Brain pericyte (primary cell): ENCODE data around the gene LAMA1.
"Not testable (repeated sequence)": the region's sequence is repeated elsewhere in the genome, so short reads cannot be mapped to it uniquely, and the experiment has no call there.

Experiments
- DNase-seq: peaks from one replicate; pipeline ENCODE4 v3.0.0-alpha.2; 2012; ENCODE audit warnings: low read depth, low spot score

Gene LAMA1, protein sequence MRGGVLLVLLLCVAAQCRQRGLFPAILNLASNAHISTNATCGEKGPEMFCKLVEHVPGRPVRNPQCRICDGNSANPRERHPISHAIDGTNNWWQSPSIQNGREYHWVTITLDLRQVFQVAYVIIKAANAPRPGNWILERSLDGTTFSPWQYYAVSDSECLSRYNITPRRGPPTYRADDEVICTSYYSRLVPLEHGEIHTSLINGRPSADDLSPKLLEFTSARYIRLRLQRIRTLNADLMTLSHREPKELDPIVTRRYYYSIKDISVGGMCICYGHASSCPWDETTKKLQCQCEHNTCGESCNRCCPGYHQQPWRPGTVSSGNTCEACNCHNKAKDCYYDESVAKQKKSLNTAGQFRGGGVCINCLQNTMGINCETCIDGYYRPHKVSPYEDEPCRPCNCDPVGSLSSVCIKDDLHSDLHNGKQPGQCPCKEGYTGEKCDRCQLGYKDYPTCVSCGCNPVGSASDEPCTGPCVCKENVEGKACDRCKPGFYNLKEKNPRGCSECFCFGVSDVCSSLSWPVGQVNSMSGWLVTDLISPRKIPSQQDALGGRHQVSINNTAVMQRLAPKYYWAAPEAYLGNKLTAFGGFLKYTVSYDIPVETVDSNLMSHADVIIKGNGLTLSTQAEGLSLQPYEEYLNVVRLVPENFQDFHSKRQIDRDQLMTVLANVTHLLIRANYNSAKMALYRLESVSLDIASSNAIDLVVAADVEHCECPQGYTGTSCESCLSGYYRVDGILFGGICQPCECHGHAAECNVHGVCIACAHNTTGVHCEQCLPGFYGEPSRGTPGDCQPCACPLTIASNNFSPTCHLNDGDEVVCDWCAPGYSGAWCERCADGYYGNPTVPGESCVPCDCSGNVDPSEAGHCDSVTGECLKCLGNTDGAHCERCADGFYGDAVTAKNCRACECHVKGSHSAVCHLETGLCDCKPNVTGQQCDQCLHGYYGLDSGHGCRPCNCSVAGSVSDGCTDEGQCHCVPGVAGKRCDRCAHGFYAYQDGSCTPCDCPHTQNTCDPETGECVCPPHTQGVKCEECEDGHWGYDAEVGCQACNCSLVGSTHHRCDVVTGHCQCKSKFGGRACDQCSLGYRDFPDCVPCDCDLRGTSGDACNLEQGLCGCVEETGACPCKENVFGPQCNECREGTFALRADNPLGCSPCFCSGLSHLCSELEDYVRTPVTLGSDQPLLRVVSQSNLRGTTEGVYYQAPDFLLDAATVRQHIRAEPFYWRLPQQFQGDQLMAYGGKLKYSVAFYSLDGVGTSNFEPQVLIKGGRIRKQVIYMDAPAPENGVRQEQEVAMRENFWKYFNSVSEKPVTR (N-terminal part only)

DNA sequence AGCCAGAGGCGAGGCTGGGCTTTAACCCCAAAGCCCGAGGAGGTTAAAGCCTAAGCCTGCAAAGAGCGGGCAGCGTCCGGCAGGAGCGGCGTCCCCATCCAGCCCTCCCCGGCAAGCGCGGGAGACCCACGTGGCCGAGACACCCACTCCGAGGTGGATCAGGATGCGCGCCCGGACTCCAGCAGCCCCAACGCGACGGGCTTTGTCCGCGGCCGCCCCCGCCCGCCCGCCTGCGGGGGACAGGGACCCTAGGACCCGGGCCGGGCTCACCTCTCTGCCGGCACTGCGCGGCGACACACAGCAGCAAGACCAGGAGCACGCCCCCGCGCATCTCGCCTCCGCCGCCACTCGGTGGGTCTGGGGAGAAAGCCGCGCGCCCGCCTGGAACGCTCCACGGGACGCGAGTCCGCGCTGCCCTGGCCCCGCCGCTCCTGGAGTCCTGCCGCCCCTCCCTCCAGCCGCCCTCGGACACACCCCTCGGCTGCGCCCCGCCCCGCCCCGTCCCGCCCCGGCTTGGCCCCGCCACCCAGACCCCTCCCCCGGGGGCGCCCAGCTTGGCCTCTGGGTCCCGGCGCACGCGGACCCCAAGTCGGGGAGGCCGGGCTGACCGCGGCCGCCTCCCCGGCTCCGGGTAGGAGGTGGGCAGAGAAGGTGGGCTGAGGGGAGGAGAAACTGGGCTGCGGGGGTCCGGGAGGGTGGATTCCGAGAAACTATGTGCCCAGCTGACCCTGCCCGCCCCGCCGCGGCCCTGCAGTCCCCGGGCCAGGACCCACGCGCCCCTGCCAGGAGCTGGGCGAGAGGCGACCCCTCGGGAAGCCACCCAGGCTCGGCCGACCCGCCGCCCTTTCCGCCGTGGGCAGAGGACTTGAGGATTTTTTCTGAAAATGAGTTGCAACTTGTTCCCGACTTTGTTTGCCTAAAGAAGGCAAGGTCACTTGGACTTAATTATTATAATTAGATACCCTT lies at the start of gene LAMA1:
TSS of gene LAMA1 (minus strand) at position 408 of the 966 bp plus-strand sequence. CDS start at position 331, 77 bp downstream.
- no peak for DNase-seq

DNA sequence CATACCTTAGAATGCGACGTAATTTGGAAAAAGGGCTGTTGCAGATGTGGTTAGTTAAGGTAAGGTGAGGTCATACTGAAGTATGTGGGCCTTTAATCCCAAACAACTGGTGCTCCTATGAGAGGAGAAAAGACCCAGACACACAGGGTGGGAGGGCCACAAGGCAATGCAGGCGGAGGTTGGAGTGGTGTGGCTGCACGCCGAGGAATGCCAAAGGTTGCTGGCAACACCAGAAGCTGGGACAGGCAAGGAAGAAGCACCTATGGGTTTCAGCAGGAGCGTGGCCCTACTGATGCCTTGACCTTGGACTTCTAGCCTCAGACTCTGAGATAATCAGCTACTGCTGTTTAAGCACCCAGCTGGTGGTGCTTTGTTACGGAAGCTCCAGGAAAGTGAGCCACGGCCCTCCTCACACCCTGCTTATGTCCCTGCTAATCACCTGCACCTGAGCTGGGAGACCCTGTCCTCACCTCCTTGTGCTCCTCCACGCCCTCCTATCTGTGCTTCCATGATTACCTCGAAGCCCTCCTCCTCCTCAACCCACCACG lies 48.3 kb upstream of the LAMA1 start:
- no peak for DNase-seq

DNA sequence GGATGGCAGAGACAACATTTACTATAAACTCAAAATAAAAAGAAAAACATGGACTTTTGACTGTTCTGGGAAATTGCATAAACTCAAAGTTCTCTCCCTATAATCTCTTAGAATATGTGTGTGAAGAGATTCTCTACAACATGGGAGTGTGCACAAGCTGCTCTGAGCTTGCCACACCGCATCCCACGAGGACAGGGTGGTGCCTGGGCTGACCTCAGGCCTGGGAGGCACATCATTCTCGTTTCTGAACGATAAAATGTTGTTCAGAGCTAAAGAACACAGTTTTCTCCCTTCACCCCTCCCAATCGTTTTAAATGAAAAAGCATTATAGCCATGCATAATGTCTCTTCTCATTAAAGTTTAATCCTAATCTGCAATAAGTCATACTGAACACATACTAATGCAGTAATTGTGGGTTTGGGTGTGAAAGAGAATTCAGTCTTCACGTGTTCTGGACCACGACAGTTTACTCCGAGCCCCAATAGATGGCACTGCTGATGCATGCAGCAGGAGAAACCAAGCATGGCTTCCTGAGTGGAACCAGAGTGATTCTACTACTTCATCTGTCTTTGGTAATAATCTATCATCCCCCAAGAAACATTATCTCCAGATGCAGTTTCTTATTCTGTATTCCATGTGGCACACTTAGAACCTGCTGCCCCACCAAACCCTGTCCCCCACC lies 46.9 kb upstream of the LAMA1 start:
- DNase-seq = no peak

DNA sequence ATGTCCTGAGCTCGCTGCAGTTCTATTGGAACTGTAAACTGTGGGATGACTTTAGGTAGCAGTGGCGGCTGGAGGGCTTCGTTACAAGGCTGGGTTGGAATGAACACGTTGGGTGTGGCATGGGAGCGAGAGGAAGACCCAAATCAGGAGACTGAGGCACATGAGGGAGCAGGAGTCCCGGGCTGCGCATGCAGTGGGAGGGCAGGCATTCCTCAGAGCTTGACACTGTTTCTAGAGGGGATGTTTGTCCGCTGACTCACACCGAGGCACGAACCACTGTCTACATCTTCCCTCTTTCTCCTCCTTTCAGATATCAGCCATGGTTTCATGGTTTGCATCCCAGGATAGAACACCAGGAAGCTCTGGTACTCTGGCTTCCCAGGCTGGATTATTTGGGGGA lies 40.6 kb upstream of the LAMA1 start:
- DNase-seq = no peak

DNA sequence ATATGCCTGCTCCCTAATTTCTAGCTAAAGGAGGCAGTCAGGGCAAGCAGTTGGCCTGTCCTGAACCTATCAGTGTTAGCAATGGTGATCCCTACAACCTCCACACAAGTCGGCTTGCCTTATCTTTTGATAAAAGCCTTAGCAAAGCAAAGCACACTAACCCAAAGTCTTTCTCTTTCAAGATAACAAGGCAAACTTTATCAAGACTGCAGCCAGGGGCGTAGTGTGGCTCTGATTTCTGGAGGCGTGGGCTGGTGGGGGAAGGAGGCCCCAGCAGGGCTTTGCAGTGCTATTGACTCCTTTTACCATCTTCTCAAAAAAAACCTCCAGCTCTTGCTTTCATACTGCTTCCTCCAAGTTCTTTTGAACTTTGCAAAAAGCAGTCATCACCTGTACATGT lies 40.2 kb upstream of the LAMA1 start:
- no peak for DNase-seq

DNA sequence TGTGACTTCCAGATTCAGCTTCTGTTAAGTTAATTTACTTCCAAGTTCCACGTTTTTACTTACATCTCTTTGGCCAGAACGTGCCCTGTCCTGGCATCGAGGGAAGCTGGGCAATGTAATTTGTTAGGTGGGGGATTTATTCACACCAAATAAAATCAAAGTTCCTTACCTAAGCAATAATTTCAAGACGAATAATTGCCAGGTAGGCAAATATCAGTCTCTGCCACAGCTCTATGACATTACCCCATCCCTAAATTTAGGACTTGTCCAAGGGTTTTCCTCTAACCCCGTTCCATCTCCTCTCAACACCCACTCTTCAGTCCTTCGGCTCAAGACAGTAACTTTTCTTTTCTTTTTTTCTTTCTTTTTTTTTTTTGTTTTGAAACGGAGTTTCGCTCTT lies 38.3 kb upstream of the LAMA1 start:
- no peak for DNase-seq

DNA sequence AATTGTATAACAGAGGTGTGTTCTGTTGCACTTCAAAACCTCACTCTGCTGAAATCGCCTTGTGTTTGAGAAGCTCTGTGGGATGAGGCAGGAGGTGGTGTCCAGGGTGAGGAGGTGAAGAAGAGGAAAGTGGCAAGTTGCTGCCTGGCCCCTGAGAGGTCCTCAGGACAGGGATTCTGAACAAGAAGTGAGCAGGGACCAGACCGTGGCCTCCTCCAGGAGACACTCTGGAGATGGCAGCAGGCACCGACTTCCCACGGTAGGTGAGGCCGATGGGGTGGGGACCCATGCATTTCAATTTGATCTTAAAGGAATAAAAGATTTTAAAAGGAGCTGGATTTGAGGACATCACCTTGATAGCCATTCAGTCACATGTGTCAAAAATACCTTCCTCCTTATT lies 37.5 kb upstream of the LAMA1 start:
- DNase-seq = no peak

DNA sequence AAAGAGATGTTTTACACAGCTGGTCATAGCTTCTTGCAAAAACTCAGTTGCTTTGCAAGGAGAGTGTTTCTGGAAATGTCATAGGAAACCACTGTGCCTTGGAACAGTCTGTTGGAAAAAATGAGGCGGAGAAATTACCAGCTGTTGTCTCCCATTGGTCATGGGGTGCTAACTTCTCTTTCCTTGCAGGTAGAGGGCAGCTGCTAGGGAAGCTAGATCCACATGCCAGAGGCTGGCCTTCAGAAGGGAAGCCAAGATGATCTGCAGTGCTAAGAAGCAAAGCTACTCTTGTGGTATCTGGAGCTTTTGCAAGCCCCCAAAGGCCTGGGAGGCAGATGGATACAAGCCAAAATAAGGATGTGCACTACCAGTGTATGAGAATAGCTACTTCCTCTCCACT lies 34.8 kb upstream of the LAMA1 start:
- no peak for DNase-seq

DNA sequence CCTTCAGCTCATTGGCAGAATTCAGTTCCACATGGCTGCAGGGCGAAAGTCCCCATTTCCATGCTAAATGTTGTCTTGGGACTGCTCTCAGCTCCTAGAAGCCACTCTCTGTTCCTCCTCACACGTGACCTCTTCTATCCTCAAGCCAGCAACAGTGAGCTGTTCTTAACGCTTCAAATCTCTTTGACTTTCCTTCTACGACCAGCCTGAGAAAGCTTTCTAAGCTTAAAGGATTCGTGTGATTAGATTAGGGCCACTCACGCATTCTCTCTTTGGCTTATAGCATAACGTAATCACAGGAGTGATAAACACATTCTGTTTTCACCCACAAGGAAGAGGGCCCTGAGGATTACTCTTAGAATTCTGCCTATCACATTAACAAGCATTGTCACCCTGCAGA lies 29.8 kb upstream of the LAMA1 start:
- DNase-seq = no peak

DNA sequence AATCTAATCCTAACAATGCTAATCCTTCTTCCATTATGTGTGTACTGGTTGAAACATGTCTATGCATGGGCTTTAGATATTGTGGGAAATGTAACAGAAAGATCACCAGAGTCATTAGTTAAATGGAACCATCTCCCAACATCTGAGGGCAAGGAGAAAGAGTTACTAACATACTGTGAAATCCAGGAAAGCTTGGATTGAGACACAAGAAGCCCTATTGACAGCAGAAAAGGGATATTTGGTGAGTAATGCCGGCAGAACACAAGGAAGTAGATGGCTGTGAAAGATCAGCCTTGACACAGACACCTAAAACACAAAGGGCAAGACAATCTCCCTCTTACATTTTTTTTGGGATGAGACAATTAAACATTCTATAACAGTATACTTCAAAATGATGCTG lies 28.5 kb upstream of the LAMA1 start:
- no peak for DNase-seq

DNA sequence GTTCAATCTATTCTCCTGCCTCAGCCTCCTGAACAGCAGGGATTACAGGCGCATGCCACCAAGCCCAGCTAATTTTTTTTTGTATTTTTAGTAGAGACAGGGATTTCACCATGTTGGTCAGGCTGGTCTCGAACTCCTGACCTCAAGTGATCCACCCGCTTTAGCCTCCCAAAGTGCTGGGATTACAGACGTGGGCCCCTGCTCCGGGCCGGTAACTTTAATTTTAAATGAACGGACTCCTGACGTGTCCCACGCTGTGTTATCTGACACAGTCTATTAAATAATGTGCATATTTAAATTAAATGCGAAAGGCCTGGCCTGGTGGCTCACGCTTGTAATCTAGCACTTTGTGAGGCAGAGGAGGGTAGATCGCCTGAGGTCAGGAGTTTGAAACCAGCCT lies 27.3 kb upstream of the LAMA1 start:
- not testable (repeated sequence) for DNase-seq

DNA sequence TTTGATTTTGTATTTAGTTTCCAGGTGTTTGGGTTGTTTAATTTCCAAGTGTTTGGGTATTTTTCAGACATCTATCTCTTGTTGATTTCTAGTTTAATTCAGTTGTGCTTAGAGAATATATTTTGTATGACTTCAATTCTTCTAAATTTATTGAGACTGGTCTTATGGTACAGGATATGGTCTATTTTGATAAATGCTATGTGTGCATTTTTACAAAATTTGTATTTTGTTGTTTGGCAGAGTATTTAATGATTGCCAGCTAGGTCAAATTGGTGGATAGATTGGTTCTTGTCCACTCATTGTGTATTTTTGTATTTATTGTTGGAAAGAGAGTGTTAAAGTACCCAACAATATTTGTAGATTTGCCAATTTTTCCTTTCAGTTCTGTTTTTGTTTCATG lies 23.7 kb upstream of the LAMA1 start:
- DNase-seq = no peak

DNA sequence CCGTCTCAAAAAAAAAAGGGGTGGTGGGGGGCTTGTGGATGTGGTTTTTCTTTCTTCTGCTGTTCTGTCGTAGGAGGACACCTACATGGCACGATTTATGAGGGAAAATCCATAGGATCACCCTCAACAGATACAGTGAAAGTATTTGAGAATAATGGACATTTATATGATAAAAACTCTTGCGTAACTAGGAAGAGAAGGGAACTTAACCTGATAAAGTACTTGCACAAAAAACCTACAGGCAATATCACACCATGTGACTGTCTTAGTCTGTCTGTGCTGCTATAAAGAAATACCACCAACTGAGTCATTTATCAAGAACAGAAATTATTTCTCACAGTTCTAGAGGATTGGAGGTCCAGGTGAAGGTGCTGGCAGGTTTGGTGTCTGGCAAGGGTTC lies 21.8 kb upstream of the LAMA1 start:
- DNase-seq = no peak

DNA sequence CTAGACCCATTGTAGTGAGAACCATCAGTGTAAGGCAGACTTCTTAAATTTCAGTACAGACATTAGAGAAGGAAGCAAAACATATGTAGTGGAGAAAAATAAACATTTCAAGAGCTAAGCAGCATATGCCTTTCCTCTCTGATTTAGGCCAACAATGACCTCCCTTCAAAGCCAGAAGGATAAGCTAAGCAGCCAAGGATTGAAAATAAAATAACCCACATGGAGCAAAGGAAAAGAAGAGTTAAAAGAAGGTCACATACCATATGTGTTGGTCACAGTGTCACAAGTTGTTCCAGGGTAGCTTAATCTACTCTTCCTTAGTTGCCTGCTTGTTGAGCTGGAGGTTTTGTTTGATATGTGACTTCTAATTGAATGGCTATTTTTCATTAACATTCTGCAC lies 15.6 kb upstream of the LAMA1 start:
- DNase-seq = no peak

DNA sequence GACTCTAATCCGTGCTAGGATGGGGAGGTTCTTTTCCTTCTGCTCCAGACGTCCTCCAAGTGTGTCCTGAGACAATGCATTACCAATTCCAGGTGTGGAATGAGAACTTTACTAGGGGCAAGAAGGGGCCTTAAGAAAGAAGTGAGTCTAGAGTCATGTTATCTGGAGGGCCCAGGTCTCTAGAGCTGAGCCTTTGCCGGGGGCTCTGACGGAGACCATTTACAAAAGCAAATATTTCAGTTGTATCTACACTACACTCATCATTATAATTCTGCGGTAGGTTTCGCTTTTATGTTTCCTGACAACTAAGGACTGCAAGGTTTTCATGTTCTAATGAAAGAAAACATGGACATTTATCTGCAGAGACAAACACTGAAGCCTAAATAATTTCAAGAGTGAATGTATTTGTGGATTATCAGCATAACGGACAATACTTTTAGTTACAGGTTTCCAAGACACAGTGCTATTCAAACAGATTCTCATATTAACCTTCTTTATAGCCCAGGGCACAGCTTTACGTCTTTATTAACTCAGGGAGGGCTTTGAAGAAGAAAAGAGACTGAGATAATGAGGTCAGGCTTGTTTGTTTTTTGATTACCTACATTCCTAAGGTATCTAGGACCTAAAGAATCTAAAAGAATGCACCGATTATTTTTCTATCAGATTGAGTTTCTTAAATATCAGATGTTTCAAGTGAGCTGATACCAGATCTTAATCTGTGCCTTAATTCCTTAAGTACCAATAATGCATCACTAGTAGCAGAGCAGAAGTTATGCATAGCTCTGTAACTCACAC lies 15.0 kb upstream of the LAMA1 start:
- DNase-seq = no peak

DNA sequence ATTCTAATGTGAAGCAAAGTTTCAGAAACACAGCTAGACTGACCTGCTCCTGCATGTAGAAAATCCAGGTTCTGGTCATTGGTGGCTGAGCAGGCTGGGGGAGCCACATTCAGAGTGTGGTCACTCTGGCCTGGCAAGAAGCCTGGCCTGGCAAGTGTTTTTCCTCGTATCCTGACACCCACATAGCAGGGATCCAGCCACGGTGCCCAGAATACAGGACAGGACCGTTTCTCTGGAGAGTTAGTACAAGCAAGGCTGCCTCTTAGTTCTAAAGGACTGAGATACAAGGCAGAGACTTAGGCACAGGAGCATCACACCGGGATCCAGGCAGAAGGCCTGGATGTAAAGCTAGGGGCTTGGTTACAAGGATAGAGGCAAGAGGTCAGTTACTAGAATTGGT lies 4.8 kb upstream of the LAMA1 start:
- DNase-seq = no peak

DNA sequence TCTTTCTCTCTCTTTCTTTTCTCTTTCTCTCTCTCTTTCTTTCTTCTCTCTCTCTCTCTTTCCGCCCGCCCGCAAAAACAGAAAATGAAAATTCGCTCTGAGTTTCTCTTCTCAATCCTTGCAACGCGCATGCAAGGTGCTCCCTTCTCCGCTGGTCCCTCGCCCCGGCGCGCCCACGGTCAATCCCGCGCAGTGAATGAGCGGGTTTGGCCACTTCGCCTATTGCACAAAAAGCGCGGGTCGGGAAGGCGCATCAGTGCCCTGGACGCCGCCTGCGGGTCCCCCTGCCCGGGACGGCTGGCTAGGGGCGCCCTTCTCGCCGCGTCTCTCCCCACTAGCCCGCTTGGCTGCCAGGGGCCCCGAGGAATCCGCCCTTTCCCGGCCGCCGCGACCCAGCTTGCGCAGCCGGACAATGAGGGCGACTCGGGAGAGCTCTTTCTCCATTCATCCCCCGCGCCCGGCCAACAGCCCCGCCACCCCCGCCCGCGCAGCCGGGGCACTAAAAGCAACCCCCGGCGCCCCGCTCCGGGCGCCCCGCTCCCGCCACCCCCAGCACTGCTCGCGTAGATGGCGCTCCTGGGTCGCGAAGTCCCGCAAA lies 706 bp downstream of the LAMA1 start:
- DNase-seq = no peak

DNA sequence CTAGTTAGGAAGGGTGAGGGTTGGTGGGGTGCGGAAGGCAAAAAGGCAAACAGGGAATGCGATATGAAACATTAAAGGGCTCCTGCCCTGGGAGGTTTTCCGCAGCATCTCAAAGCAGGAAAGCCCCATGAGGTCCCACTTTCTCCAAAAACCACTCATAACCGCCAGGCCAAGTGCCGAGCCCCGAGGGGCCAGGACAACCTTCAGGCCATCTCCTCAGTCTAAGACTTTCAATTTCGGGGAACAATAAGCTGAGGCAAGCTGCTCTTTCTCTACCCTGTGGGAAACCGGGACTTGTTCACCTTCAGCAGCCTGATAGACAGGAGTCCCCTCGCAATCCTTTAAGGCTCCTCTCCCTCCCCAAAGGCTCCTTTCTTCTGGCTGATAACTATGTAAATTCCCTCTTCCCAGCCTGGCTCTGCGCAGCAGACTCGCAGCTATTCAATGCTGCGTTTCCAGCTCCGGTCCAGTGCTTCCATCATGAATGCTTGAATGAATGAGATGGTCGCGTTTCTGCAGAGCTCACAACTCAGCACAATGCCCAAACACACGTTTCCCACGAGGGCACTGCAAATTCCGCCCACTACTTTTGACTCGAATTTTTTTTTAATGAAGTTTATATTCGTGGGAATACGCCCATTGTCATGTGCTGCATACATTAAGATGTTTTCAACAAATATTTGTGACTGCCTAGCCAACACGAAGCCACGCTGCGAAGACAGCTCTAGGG lies 1.4 kb downstream of the LAMA1 start:
- no peak for DNase-seq
